Stimulated activated CD8-positive, alpha-beta memory T cell treated with anti-CD3 and anti-CD28 coated beads, Interleukin-2, amount 100 ng/mL, for 48 hours (primary cell): ENCODE measurements around the gene SPOCK2.

Experiments used
- DNase-seq, 2 donors: peaks; one replicate each; pipeline ENCODE4 v3.0.0-alpha.2; 2020; ENCODE audit warnings: low read depth in 2 of 2

SPOCK2 gene

GRCh38 chr10:72058347-72058898 is 29.9 kb downstream of the SPOCK2 start:
- DNase-seq = no peak

- no peak for DNase-seq
Observed at GRCh38 chr10:72056932-72057751, 31.2 kb downstream of the SPOCK2 start.

GRCh38 chr10:72056113-72056512 is 32.2 kb downstream of the SPOCK2 start:
- DNase-seq = no peak

GRCh38 chr10:72053690-72054089 is 34.7 kb downstream of the SPOCK2 start:
- DNase-seq = no peak

- no peak for DNase-seq
Observed at GRCh38 chr10:72050873-72051272, 37.5 kb downstream of the SPOCK2 start.

DNA sequence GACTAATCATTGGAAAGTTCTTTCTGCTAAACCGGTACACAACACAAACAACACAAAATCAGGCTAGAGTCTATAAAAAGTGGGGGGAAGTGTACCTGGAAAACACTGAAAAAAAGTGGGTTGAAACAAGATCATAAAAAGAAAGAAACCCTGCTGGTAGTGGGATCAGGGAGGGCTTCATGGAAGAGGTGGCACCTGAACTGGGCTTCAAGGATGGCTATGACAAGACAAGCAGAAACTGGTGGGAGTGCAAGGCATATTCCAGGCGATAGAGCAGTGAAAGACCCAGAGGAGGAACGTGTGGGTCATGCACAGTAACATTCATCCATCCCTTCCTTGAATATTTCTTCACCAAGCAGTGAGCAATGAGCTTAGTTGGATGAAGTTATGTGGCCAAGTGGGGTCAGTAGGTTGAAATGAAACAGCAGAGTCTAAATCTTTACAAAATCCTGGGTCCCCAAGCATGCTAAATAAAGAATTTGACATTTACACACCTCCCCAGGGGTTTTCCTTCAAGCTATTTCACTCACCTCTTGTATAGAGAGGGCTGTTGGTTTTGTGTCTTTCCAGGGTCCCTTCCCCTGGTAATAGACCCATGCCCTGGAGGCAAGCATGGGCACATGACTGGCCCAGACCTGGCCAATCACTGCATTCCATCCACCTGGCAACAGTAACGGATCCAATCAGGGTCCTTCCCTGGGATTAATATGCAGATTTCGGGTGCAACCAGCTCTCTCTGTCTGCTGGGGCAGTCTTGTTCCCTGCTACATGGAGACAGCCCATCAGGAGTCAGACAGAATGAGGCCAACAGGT is 38.2 kb downstream of the SPOCK2 start:
- DNase-seq = no peak

GRCh38 chr10:72049472-72049871 is 38.9 kb downstream of the SPOCK2 start:
- no peak for DNase-seq

- peak; percentile 75 to 86 for DNase-seq
Observed at GRCh38 chr10:72048450-72049124, 39.8 kb downstream of the SPOCK2 start.

- no peak for DNase-seq
Observed at GRCh38 chr10:72045586-72045985, 42.8 kb downstream of the SPOCK2 start.

GRCh38 chr10:72044417-72045041 is 43.8 kb downstream of the SPOCK2 start:
- no peak for DNase-seq

GRCh38 chr10:72043016-72043834 is 45.1 kb downstream of the SPOCK2 start:
- no peak for DNase-seq

- DNase-seq = no peak
Observed at GRCh38 chr10:72041491-72041890, 46.9 kb downstream of the SPOCK2 start.

DNA sequence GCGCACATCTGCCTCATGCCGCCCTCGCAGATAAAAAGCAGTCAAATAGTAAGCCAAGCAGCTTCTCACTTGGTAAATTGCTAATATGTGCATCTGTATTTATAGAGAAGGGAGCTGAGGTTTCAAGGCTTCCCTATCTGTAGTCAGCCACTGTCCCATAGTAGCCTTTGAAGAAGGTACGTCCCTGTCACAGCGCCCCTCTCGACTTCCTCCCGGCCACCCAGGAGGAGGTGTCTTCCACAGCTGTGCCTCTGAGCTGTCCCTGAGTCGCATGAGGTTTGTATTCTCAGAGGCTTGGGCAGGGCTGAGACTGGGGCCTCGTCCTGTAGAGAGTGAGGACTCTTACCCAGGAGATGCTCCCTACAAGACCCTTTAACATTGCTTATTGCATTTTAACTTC is 49.0 kb downstream of the SPOCK2 start:
- DNase-seq = no peak

DNA sequence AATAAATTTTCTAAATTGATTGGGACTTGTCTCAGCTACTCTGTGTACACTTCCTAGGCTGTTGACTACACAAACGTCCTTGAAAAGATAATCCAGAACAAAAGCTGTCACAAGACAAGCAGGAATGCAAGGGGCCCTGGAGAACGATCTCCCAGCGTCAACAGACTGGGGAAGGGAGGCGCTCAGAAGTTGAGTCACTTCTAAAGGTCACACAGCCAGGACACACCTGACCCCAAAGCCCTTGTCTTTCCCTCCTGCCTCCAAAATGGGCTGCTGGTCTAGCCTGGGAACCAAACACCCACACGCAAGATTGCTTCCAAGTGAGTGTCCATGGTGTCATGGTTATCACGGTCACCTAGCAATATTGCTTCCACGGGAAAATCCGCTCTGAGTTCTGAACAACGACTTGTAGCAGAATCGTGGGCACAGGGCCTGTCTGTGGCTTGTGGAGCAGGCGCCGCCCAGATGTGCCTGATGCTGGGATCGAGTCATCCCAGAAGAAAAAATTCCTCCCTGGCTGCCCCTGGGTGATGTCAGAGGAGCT is 49.8 kb downstream of the SPOCK2 start:
- DNase-seq = no peak

DNA sequence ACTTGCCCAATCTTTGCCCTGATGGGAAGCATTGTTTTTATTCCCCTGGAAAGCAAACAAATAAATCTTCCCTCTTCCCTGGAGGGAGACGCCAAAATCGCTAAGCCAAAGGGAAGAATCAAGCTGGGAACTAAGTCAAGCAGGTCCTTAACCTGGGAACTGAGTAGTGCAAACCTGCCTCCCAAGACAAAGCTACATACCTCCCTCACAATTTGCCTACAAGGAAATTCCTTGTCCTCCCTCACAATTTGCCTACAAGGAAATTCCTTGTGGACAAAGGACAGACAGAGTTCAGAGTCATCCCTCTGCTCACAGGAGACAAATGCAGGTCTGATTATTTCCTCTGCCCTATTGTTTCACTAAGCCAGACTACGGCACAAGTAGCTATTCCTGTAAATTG is 50.5 kb downstream of the SPOCK2 start:
- DNase-seq = no peak

GRCh38 chr10:72037266-72037665 is 51.1 kb downstream of the SPOCK2 start:
- DNase-seq = no peak

DNA sequence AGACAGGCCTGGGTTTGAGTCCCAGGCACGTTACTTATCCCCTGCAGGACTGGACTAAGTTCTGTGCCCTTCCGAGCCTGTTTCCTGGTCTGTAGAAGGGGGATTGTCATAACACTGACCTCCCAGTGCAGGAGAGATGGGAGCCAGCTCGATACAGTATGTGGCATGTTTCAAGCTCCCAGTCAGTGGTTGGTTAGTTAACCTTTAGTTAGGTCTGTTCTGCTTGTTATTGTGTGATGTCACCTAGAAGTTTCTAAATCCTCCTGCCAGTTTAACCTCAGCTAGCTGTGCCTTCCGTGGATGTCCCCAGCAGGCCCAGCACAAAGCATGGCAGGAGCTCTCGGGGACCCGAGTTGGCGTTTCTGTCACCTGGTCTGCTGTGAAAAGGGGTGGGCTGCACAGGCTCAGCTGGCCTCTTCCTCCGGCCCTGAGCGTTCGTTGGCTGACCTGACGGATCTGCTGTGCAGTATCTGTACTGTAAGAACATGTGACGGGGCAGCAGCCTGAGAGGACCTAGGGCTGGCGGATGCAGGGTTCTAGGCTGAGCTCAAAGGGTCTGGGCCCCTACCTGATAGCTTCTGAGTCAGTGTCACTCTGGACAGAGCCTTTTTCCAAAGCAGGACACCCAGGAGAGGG is 53.0 kb downstream of the SPOCK2 start:
- no peak for DNase-seq

DNA sequence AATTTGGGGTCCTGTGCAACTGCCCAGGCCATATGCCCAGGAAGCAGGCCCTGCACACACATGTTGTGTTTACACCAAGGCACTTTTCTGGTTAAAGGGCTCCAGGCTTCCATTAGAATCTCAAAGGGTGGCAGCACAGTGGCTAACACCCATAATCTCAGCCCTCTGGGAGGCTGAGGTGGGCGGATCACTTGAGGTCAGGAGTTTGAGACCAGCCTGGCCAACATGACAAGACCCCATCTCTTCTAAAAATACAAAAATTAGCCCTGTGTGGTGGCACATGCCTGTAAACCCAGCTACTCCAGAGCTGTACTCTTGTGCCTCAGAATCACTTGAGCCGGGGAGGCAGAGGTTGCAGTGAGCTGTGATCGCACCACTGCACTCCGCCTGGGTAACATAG is 53.6 kb downstream of the SPOCK2 start:
- DNase-seq = no peak

- no peak for DNase-seq
Observed at GRCh38 chr10:72034040-72034499, 54.3 kb downstream of the SPOCK2 start.
